NB4 (cell line): ENCODE measurements around the gene GRHL3.

Source experiments
- DNase-seq: peaks from one replicate; pipeline ENCODE4 v3.0.0; 2010; ENCODE audit warnings: low read depth
- H3K4me3 ChIP-seq: one replicate; pipeline ENCODE4 v1.5.1; 2011; ENCODE audit warnings: mild to moderate bottlenecking, low read depth, low read length, moderate library complexity
- CTCF ChIP-seq: IDR thresholded peaks from one replicate; pipeline ENCODE4 v1.5.1; 2012; ENCODE audit warnings: low read depth, low read length
- MAX ChIP-seq: IDR thresholded peaks from 2 replicates; pipeline ENCODE4 v1.6.1; 2011; ENCODE audit warnings: low read depth, low read length
- MYC ChIP-seq: IDR thresholded peaks from 2 replicates; pipeline ENCODE4 v1.6.1; 2011; ENCODE audit warnings: low read depth, low read length
- POLR2A ChIP-seq: IDR thresholded peaks from 2 replicates; pipeline ENCODE4 v1.6.1; 2011; ENCODE audit warnings: mild to moderate bottlenecking; ENCODE audit not compliant: insufficient read length; ENCODE audit errors: extremely low read depth

The GRHL3 gene

GRCh38 chr1:24386241-24386640 is 67.1 kb downstream of the GRHL3 start:
- TF ChIP-seq CTCF: no peak
- no peak for TF ChIP-seq MYC
- no peak for DNase-seq
- no peak overlapping the region for H3K4me3 ChIP-seq

- TF ChIP-seq MAX (no peak), MYC (no peak)
- no peak overlapping the region for H3K4me3 ChIP-seq
- no peak for DNase-seq
Measured at GRCh38 chr1:24386931-24387330, 67.8 kb downstream of the GRHL3 start.

GRCh38 chr1:24387636-24388175 is 68.5 kb downstream of the GRHL3 start:
- no peak for DNase-seq
- no peak overlapping the region for H3K4me3 ChIP-seq
- no peak for TF ChIP-seq MAX
- TF ChIP-seq POLR2A: no peak
- no peak for TF ChIP-seq MYC
- no peak for TF ChIP-seq CTCF

- no peak overlapping the region for H3K4me3 ChIP-seq
- no peak for DNase-seq
- no peak for TF ChIP-seq CTCF
- no peak for TF ChIP-seq MAX
- no peak for TF ChIP-seq MYC
- no peak for TF ChIP-seq POLR2A
Measured at GRCh38 chr1:24388331-24388885, 69.3 kb downstream of the GRHL3 start.

GRCh38 chr1:24389231-24389678 is 70.1 kb downstream of the GRHL3 start:
- no peak for DNase-seq
- TF ChIP-seq POLR2A (no peak), MAX (no peak), CTCF (no peak), MYC (no peak)
- H3K4me3 ChIP-seq: no peak overlapping the region

- H3K4me3 ChIP-seq: no peak overlapping the region
- peak; percentile 71 for DNase-seq
- TF ChIP-seq POLR2A (no peak), MAX (peak; percentile 40; the same call in 1 of the 2 replicates), CTCF (peak; percentile 80), MYC (no peak; the same call in 1 of the 2 replicates)
Measured at GRCh38 chr1:24390924-24391782, 72.0 kb downstream of the GRHL3 start.
